SHP77 (cell line): ENCODE data around the gene MRPL22.
"Not testable (repeated sequence)": the region's sequence is repeated elsewhere in the genome, so short reads cannot be mapped to it uniquely, and the experiment has no call there.

ENCODE experiments used
- DNase-seq, 2 experiments: peaks; one replicate each; lab custom pipeline; 2025; lab: John Stamatoyannopoulos, UW

The MRPL22 gene

DNA sequence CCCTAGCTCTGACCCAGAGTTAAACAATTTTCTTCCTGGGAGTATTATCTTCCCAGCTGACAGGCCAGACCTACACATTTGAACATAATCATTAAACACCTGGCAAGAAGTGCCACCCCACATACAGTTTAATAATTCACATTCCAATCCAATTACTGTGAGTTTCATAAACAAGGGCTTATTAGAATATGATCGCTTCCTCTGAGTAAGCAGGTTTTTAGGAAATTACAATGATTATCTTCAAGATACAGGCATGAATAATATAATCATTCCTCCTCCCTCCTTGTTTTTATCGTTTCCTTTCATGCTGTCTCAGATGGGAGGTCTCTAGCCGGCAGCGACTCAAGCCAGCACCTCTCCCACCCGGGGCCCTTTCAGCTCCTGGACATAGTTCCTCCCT is 56.9 kb downstream of the MRPL22 start:
- DNase-seq = no peak

- no peak for DNase-seq
These were observed 59.0 kb downstream of the MRPL22 start for GRCh38 chr5:154999865-155000264.

DNA sequence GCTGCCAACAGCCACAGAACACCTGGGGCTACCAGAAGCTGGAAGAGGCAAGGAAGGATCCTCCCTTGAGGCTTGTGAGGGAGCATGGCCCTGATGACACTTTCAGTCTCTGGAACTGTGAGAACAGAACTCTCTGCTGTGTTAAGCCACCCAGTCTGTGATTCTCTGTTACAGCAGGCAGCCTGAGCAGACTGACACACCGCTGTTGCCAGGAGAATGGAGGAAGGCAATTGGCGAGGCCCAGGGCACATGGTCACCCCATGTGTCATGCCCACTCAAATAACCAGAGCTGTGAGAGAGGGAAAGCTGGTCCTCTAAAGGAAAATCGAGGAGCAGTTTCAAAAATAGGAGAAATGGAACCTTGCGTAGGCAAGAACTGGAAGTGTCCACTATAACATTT is 60.6 kb downstream of the MRPL22 start:
- DNase-seq = no peak

DNA sequence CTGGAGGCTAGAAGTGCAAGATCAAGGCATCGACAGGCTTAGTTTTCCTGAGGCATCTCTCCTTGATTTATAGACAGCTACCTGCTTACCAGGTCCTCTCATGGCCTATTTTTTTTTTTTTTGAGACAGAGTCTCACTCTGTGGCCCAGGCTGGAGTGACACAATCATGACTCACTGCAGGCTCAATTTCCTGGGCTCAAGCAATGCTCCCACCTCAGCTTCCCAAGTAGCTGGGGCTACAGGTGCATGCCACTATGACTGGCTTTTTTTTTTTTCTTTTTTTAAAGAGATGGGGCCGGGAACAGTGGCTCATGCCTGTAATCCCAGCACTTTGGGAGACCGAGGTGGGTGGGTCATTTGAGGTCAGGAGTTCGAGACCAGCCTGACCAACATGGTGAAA is 61.8 kb downstream of the MRPL22 start:
- DNase-seq = not testable (repeated sequence)

GRCh38 chr5:155004138-155004744 is 63.4 kb downstream of the MRPL22 start:
- DNase-seq = no peak

DNA sequence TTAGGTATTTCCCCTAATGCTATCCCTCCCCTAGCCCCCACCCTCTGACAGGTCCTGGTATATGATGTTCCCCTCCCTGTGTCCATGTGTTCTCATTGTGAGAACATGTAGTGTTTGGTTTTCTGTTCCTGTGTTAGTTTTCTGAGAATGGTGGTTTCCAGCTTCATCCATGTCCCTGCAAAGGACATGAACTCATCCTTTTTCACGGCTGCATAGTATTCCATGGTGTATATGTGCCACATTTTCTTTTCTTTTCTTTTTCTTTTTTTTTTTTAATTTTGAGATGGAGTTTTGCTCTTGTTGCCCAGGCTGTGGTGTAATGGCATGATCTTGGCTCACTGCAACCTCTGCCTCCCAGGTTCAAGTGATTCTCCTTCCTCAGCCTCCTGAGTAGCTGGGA is 65.4 kb downstream of the MRPL22 start:
- not testable (repeated sequence) for DNase-seq

- no peak for DNase-seq
These were observed 67.8 kb downstream of the MRPL22 start for GRCh38 chr5:155008669-155009068.

DNA sequence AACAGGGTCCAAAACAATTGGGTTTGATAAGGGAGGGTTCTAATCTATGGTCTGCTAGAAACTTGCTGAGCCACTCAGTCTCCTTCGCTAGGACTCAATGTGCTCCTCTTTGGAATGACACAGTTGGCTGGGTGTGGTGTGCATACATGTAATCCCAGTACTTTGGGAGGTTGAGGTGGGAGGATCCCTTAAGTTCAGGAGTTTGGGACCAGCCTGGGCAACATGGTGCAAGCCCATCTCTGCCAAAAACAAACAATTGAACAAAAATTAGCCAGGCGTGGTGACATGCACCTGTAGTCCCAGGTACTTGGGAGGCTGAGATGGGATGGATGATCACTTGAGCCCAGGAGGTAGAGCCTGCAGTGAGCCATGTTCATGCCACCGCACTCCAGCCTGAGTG is 70.0 kb downstream of the MRPL22 start:
- DNase-seq = no peak

DNA sequence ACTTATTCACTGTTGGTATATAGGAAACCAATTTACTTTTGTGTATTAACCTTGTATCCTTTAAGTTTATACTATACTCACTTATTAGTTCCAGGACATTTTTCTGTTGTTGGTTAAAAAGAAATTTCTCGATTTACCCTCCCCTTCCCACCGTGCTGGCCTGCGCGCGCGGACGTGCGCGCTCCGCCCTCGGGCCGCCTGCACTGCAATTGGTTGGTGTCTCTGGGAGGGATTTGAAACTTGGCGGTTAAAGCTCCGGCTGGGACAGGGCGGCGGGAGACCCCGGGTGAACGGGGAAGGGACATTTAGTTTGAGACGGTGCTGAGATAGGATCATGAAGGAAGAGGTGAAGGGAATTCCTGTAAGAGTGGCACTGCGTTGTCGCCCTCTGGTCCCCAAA is 72.7 kb downstream of the MRPL22 start, which contains the start of gene KIF4B:
Gene KIF4B (plus strand): TSS at position 230 of the 400 bp plus-strand sequence. CDS start 105 bp downstream, at position 335.
- no peak for DNase-seq

GRCh38 chr5:155015239-155015638 is 74.4 kb downstream of the MRPL22 start:
- no peak for DNase-seq

DNA sequence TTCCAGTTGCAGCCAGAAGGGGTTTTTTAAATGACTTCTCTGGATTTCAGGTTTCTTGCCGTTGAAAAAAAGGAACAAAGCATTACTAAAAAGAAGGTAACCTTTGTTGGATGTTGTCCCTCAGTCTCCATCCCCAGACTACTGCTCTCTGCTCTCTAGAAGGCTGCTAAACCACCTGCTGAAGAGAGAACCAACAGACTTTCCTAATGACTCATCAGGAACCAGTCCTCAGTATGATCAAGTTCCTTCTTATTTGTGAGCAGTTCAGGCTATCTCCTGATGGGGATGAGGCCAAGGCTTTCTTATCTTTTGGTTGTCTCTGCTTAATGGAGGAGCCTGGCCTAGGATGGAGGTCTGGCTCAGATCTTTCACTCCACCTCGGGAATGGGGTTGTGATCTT is 76.7 kb downstream of the MRPL22 start:
- no peak for DNase-seq
